Endothelial cell of umbilical vein (primary cell): ENCODE measurements around the gene KLB. TPM values are rescaled to one million over a fixed set of nuclear protein-coding genes. Genes with fewer than 3 reads are reported as not detected.
A peak's percentile ranks its signal among the peaks of the same experiment; 100 is the strongest.

Experiments used
- BruUV-seq: library from RNA; stranded (reverse); fragments of 400-500 nt; replicated peaks from 2 replicates; lab custom pipeline; 2021; lab: Mats Ljungman, UMichigan
- CTCF ChIA-PET: fragments of 300-600, 350-600 bp; sonication (Branson Sonifier 250); formaldehyde crosslinking; loops from one replicate; lab custom pipeline; 2021; ENCODE audit warnings: antibody characterized with exemption, inconsistent platforms; lab: Charles Lee
- POLR2A ChIA-PET: fragments of 300-600, 350-600 bp; sonication (Branson Sonifier 250); formaldehyde crosslinking; loops from one replicate; lab custom pipeline; 2021; ENCODE audit warnings: antibody characterized with exemption, inconsistent platforms; lab: Charles Lee
- DNase-seq: peaks from one replicate; pipeline ENCODE4 v3.0.0-alpha.2; 2011; ENCODE audit warnings: low read depth, low spot score
- FAIRE-seq: peaks from 2 replicates; lab custom pipeline; 2011; peaks lifted over from hg19 to GRCh38; lab: Jason Lieb, UNC
- H2AFZ ChIP-seq: 2 replicates; pipeline ENCODE4 v1.6.0; 2012; ENCODE audit warnings: low read depth, low read length, control low read depth, inconsistent platforms
- H3K27ac ChIP-seq: 2 replicates; pipeline ENCODE4 v1.5.1; 2011; ENCODE audit warnings: low read depth, mild to moderate bottlenecking, control low read depth, low read length, moderate library complexity; ENCODE audit not compliant: insufficient read depth
- H3K27me3 ChIP-seq, 2 experiments: 2 replicates each; pipeline versions ENCODE4 v1.6.0 to v1.6.1; 2011; ENCODE audit warnings: low read length in 2 of 2, mixed read lengths in 1 of 2; ENCODE audit not compliant: control insufficient read depth in 2 of 2, insufficient read depth in 2 of 2
- H3K36me3 ChIP-seq, 2 experiments: 2 replicates in 1 of 2; 3 replicates in 1 of 2; pipeline ENCODE4 v1.5.1; 2011; ENCODE audit warnings: low read length in 2 of 2, mild to moderate bottlenecking in 1 of 2, moderate library complexity in 1 of 2; ENCODE audit not compliant: control insufficient read depth in 2 of 2, insufficient read depth in 2 of 2; ENCODE audit errors: extremely low read depth in 1 of 2
- H3K4me1 ChIP-seq: 3 replicates; pipeline ENCODE4 v1.5.1; 2011; ENCODE audit warnings: mild to moderate bottlenecking, low read length; ENCODE audit not compliant: control insufficient read depth, insufficient read depth; ENCODE audit errors: extremely low read depth
- H3K4me2 ChIP-seq: 2 replicates; pipeline ENCODE4 v1.6.1; 2011; ENCODE audit warnings: low read length, control low read depth, mixed read lengths; ENCODE audit not compliant: insufficient read depth
- H3K4me3 ChIP-seq, 3 experiments: fragments of 200-600 bp in 1 of 3; sonication (generic), shearing (Covaris generic) in 1 of 3; replicated peaks in 1 of 3; 2 replicates each; pipeline ENCODE4 v1.5.1; 2011 to 2016; ENCODE audit warnings: control low read depth in 3 of 3, low read length in 3 of 3, mild to moderate bottlenecking in 2 of 3, inconsistent platforms in 1 of 3, low read depth in 1 of 3, moderate library complexity in 1 of 3; ENCODE audit not compliant: insufficient read depth in 1 of 3
- H3K79me2 ChIP-seq: 2 replicates; pipeline ENCODE4 v1.6.0; 2012; ENCODE audit warnings: low read length, inconsistent platforms; ENCODE audit not compliant: control insufficient read depth, insufficient read depth
- H3K9ac ChIP-seq: replicated peaks from 2 replicates; pipeline ENCODE3; 2011; ENCODE audit warnings: low read length, control low read depth; ENCODE audit not compliant: insufficient read depth; ENCODE audit errors: extremely low read depth
- H3K9me1 ChIP-seq: replicated peaks from 3 replicates; pipeline ENCODE4 v1.6.0; 2011; ENCODE audit warnings: mild to moderate bottlenecking, low read length; ENCODE audit not compliant: control insufficient read depth, insufficient read depth; ENCODE audit errors: extremely low read depth
- H3K9me3 ChIP-seq: replicated peaks from 2 replicates; pipeline ENCODE4 v1.5.1; 2012; ENCODE audit warnings: low read length, inconsistent platforms; ENCODE audit not compliant: control insufficient read depth, insufficient read depth
- H4K20me1 ChIP-seq: replicated peaks from 2 replicates; pipeline ENCODE3; 2011; ENCODE audit warnings: mild to moderate bottlenecking, low read length; ENCODE audit not compliant: control insufficient read depth, insufficient read depth; ENCODE audit errors: extremely low read depth
- EZH2 ChIP-seq: IDR thresholded peaks from 2 replicates; pipeline ENCODE4 v1.6.1; 2012; ENCODE audit warnings: borderline replicate concordance, low read depth, mild to moderate bottlenecking, moderate library complexity, low read length, inconsistent platforms; ENCODE audit not compliant: severe bottlenecking
- FOS ChIP-seq: IDR thresholded peaks from 2 replicates; pipeline ENCODE4 v1.6.1; 2011; ENCODE audit warnings: mild to moderate bottlenecking, low read length, moderate library complexity, borderline replicate concordance; ENCODE audit not compliant: insufficient read depth
- GATA2 ChIP-seq: IDR thresholded peaks from 2 replicates; pipeline ENCODE4 v1.7.0; 2011; ENCODE audit warnings: low read depth, mild to moderate bottlenecking, moderate library complexity, mixed read lengths, low read length; ENCODE audit not compliant: insufficient read length, insufficient read depth
- MYC ChIP-seq: IDR thresholded peaks from one replicate; pipeline ENCODE4 v1.6.1; 2011; ENCODE audit warnings: mild to moderate bottlenecking, low read depth, low read length
- POLR2AphosphoS5 ChIP-seq: IDR thresholded peaks from 2 replicates; pipeline ENCODE4 v1.6.1; 2012; ENCODE audit warnings: low read depth, mild to moderate bottlenecking, control low read depth, low read length, moderate library complexity; ENCODE audit not compliant: insufficient read depth
- dilution Hi-C: fragments of 300-500 bp; cut with MboI; formaldehyde crosslinking; loops from one replicate; pipeline ENCODE4 v1.15.0; 2019; ENCODE audit warnings: low sequenced_read_pairs; ENCODE audit not compliant: extremely low pct_ligation_motif_present
- intact Hi-C: fragments of 100-400 bp; cut with micrococcal nuclease; formaldehyde crosslinking; loops from one replicate; pipeline ENCODE4 v1.10.0; 2022
- polyA plus RNA-seq, 4 experiments: library from polyadenylated mRNA; depleted of rRNA in 3 of 4; stranded (reverse) in 3 of 4; unstranded in 1 of 4; fragments of >200 nt; gene quantifications; 2 replicates each; pipeline versions ENCODE4 v1.2.1 to v1.2.3, GENCODE V29; 2011 to 2012; ENCODE audit warnings: missing spikeins in 1 of 4
- total RNA-seq: library from RNA; stranded (reverse); gene quantifications from 2 replicates; pipeline ENCODE4 v1.2.3, GENCODE V29; 2021

The KLB gene
- total and polyA plus RNA-seq, 2 donors (not counting 3 experiments of a cell fraction or from before 2014, with no cell fraction given), result 0.01 TPM; not detected in 1

- H3K9me3 ChIP-seq, result no peaks in the 10 kb centered on the region
Measured at GRCh38 chr4:39450618-39451017, 43.9 kb downstream of the KLB start.

GRCh38 chr4:39451423-39452023, 44.8 kb downstream of the KLB start:
- ChIA-PET CTCF (no interaction called here), POLR2A (interaction anchor here (0.6 to 0.7 kb wide), 4 partner anchors 23 to 528 kb away, joined by 3 to 5 read pairs (median 4); no protein-coding TSS in a partner anchor)
- peaks cover 14 to 41% of the 10 kb centered on the region in 2 experiments for H3K36me3 ChIP-seq
- peaks cover 18% of the 10 kb centered on the region for H3K79me2 ChIP-seq
- peaks cover 10% of the 10 kb centered on the region for H4K20me1 ChIP-seq
- DNase-seq, result no peak
- no TSS peak for BruUV-seq
- H3K9me3 ChIP-seq, result no peaks in the 10 kb centered on the region
- H3K27me3 ChIP-seq, result no peaks in the 10 kb centered on the region
- H2AFZ ChIP-seq, result no peak overlapping the region
- no peaks in the 10 kb centered on the region for H3K9me1 ChIP-seq
- intact Hi-C loops, result no loop called here
- no peak overlapping the region for H3K4me2 ChIP-seq
- H3K9ac ChIP-seq, result no peak overlapping the region
- H3K27ac ChIP-seq, result no peak overlapping the region
- H3K4me3 ChIP-seq, result no peak overlapping the region
- FAIRE-seq, result no peak
- dilution Hi-C loops, result no loop called here
- H3K4me1 ChIP-seq, result peaks cover 16% of the 10 kb centered on the region
- TF ChIP-seq FOS, result no peak
- no peak for TF ChIP-seq EZH2
- TF ChIP-seq GATA2, result no peak

More at GRCh38 chr4:39450618-39451017, 43.9 kb downstream of the KLB start:
- peaks cover 8% of the 10 kb centered on the region for H3K4me1 ChIP-seq
- FAIRE-seq (no peak), DNase-seq (no peak)
- no peak overlapping the region for H3K9ac ChIP-seq
- dilution Hi-C loops, result no loop called here
- H3K4me2 ChIP-seq, result no peak overlapping the region
- no peak overlapping the region for H3K27ac ChIP-seq
- CTCF ChIA-PET, result no interaction called here
- H2AFZ ChIP-seq, result no peak overlapping the region
- intact Hi-C loops, result no loop called here
- TF ChIP-seq POLR2AphosphoS5 (peak; percentile 33), MYC (no peak)
- no peaks in the 10 kb centered on the region for H3K27me3 ChIP-seq
- peaks cover 9% of the 10 kb centered on the region for H3K79me2 ChIP-seq
- H4K20me1 ChIP-seq, result peaks cover 7% of the 10 kb centered on the region
- peaks cover 14 to 34% of the 10 kb centered on the region in 2 experiments for H3K36me3 ChIP-seq
- no peak overlapping the region for H3K4me3 ChIP-seq
- BruUV-seq, result no TSS peak
- no peaks in the 10 kb centered on the region for H3K9me1 ChIP-seq
- POLR2A ChIA-PET, result interaction anchor here (0.7 kb wide), 3 partner anchors 22 to 529 kb away, joined by 3 to 5 read pairs (median 4); no protein-coding TSS in a partner anchor
